Glutamatergic neuron (in vitro differentiated cells): ENCODE measurements around the gene CDK18. TPM values are rescaled to one million over a fixed set of nuclear protein-coding genes. Genes with fewer than 3 reads are reported as not detected.
"Not testable (repeated sequence)": the region's sequence is repeated elsewhere in the genome, so short reads cannot be mapped to it uniquely, and the experiment has no call there.

Experiments used
- DNase-seq: peaks from one replicate; pipeline ENCODE4 v3.0.0; 2022
- H3K27ac Mint-ChIP-seq: one replicate; pipeline ENCODE4 v1.8.0; 2020; ENCODE audit warnings: mild to moderate bottlenecking, mixed read lengths, inconsistent platforms; ENCODE audit not compliant: unreplicated experiment
- H3K27me3 Mint-ChIP-seq: one replicate; pipeline ENCODE4 v1.8.0; 2020; ENCODE audit warnings: mild to moderate bottlenecking, moderate library complexity, mixed read lengths, inconsistent platforms; ENCODE audit not compliant: unreplicated experiment
- H3K36me3 Mint-ChIP-seq: one replicate; pipeline ENCODE4 v1.8.0; 2020; ENCODE audit warnings: mild to moderate bottlenecking, mixed read lengths, inconsistent platforms; ENCODE audit not compliant: unreplicated experiment
- H3K4me1 Mint-ChIP-seq: one replicate; pipeline ENCODE4 v1.8.0; 2020; ENCODE audit warnings: mild to moderate bottlenecking, low read depth, mixed read lengths, inconsistent platforms; ENCODE audit not compliant: unreplicated experiment
- H3K4me3 Mint-ChIP-seq: one replicate; pipeline ENCODE4 v1.8.0; 2020; ENCODE audit warnings: mild to moderate bottlenecking, mixed read lengths, inconsistent platforms; ENCODE audit not compliant: unreplicated experiment
- H3K9me3 Mint-ChIP-seq: one replicate; pipeline ENCODE4 v1.8.0; 2020; ENCODE audit warnings: mild to moderate bottlenecking, moderate library complexity, mixed read lengths, inconsistent platforms; ENCODE audit not compliant: unreplicated experiment
- CTCF ChIP-seq: fragments of 200-600 bp; sonication (generic); IDR thresholded peaks from one replicate; pipeline ENCODE4 v1.5.0; 2021; ENCODE audit not compliant: partially characterized antibody, unreplicated experiment
- total RNA-seq: library from RNA; stranded (reverse); fragmentation: NEBNext Ultra II Directional; extraction: Animal tissue kit (Norgen Biotek cat#: 25700); gene quantifications from one replicate; pipeline ENCODE4 v1.2.1, GENCODE V29; 2021; ENCODE audit not compliant: unreplicated experiment

Gene CDK18
- total RNA-seq, 1 donor from 2014 or later: 1.7 TPM

- no peak overlapping the region for H3K4me3 Mint-ChIP-seq
- H3K27ac Mint-ChIP-seq: no peak overlapping the region
- TF ChIP-seq CTCF: no peak
- no peak for DNase-seq
- peaks cover 9% of the 10 kb centered on the region for H3K4me1 Mint-ChIP-seq
- H3K27me3 Mint-ChIP-seq: peaks cover 9% of the 10 kb centered on the region
- peaks cover 2% of the 10 kb centered on the region for H3K9me3 Mint-ChIP-seq
- H3K36me3 Mint-ChIP-seq: no peaks in the 10 kb centered on the region
These were observed 24.0 kb upstream of the CDK18 start for GRCh38 chr1:205480349-205480985.

- Mint-ChIP-seq H3K9me3 (peaks cover 2% of the 10 kb centered on the region), H3K4me3 (no peak overlapping the region), H3K4me1 (peaks cover 13% of the 10 kb centered on the region), H3K27me3 (peaks cover 9% of the 10 kb centered on the region), H3K36me3 (no peaks in the 10 kb centered on the region), H3K27ac (no peak overlapping the region)
- no peak for DNase-seq
- TF ChIP-seq CTCF: no peak
These were observed 23.3 kb upstream of the CDK18 start for GRCh38 chr1:205481218-205481617.

- Mint-ChIP-seq H3K4me3 (no peak overlapping the region), H3K4me1 (peaks cover 13% of the 10 kb centered on the region), H3K27me3 (peaks cover 6% of the 10 kb centered on the region), H3K36me3 (no peaks in the 10 kb centered on the region), H3K9me3 (peaks cover 2% of the 10 kb centered on the region), H3K27ac (no peak overlapping the region)
- no peak for DNase-seq
- no peak for TF ChIP-seq CTCF
These were observed 22.8 kb upstream of the CDK18 start for GRCh38 chr1:205481629-205482151.

GRCh38 chr1:205482587-205482986 lies 21.9 kb upstream of the CDK18 start:
- peak overlapping the region; percentile 14 for H3K27ac Mint-ChIP-seq
- not testable (repeated sequence) for DNase-seq, H3K27me3 Mint-ChIP-seq, H3K4me3 Mint-ChIP-seq, H3K36me3 Mint-ChIP-seq, H3K9me3 Mint-ChIP-seq
- peaks cover 11% of the 10 kb centered on the region for H3K4me1 Mint-ChIP-seq

GRCh38 chr1:205483372-205483771 lies 21.1 kb upstream of the CDK18 start:
- Mint-ChIP-seq H3K4me1 (peaks cover 10% of the 10 kb centered on the region), H3K27ac (no peak overlapping the region)
- DNase-seq: no peak

More at GRCh38 chr1:205483372-205483771, 21.1 kb upstream of the CDK18 start:
- no peak for TF ChIP-seq CTCF
- Mint-ChIP-seq H3K36me3 (no peaks in the 10 kb centered on the region), H3K9me3 (peaks cover 2% of the 10 kb centered on the region), H3K27me3 (peaks cover 8% of the 10 kb centered on the region), H3K4me3 (no peak overlapping the region)
